ENCODE data around the gene UBIAD1.
"Not testable (repeated sequence)": the region's sequence is repeated elsewhere in the genome, so short reads cannot be mapped to it uniquely, and the experiment has no call there.

UBIAD1 gene

GRCh38 chr1:11279630-11280029 lies 6.6 kb downstream of the UBIAD1 start:
- no peak for DNase-seq (ENCODE audit: low spot score)

- DNase-seq (ENCODE audit: low spot score): no peak
These were observed 7.8 kb downstream of the UBIAD1 start for GRCh38 chr1:11280719-11281376.

- no peak for DNase-seq (ENCODE audit: low spot score)
These were observed 8.7 kb downstream of the UBIAD1 start for GRCh38 chr1:11281518-11282331.

GRCh38 chr1:11283151-11283550 lies 10.2 kb downstream of the UBIAD1 start:
- DNase-seq (ENCODE audit: low spot score): no peak

DNA sequence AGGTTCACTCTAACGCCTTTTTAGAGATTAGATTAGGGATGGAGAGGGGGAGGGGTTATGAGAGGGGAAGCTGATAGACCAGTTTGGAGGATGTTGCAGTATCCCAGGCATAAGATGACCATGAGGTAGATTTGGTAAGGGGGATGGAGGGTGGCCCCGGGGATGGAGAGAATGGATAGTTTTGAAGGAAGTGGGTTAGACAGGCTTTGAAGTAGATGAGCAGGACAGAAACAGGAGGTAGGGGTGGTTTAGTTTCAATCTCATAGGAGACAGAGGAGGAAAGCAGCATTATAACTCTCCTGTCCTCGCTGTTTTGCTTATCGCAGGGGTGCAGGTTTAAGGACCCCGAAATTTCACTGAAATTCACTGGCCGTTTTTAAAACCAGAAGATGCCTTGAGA lies 11.8 kb downstream of the UBIAD1 start:
- no peak for DNase-seq (ENCODE audit: low spot score)

GRCh38 chr1:11285883-11286734 lies 13.1 kb downstream of the UBIAD1 start:
- DNase-seq (ENCODE audit: low spot score): no peak

- DNase-seq (ENCODE audit: low spot score): no peak
These were observed 13.9 kb downstream of the UBIAD1 start for GRCh38 chr1:11286735-11287410.

DNA sequence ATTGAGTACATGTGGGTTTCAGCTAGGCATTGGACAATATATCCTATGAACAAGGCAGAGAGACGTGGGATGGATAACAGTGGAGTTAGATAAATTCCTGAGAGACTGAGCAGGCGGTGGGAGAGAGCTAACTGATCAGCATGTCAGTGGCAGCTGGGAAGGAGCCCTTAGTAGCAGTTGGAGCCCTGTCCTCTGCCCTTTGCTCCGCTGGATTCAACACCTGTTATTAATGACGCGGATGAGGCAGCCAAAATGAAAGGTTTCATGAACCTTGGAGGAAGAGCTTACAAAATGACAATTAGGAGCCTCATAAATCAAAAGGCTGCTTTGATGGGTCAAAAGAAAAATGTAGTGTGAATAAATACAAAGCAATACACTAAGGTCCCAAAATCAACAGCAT lies 16.1 kb downstream of the UBIAD1 start:
- DNase-seq (ENCODE audit: low spot score): no peak

DNA sequence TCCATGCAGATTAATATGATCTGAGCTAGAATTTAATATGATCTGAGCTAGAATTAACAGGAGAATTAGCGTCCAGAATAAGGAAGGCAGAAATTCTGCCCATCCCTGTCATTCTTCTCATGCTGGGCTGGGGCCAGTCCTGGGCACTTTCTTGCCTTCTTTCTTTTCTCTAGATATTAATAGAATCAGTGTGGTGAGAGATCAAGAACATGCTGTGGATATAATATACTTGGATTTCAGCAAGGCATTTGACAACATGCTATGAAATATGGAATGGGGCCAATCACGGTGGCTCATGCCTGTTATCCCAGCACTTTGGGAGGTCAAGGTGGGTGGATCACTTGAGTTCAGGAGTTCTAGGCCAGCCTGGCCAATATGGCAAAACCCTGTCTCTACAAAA lies 18.1 kb downstream of the UBIAD1 start:
- DNase-seq (ENCODE audit: low spot score): no peak

- DNase-seq (ENCODE audit: low spot score): no peak
These were observed 20.9 kb downstream of the UBIAD1 start for GRCh38 chr1:11293856-11294255.

GRCh38 chr1:11294951-11295350 lies 22.0 kb downstream of the UBIAD1 start:
- DNase-seq (ENCODE audit: low spot score): no peak

DNA sequence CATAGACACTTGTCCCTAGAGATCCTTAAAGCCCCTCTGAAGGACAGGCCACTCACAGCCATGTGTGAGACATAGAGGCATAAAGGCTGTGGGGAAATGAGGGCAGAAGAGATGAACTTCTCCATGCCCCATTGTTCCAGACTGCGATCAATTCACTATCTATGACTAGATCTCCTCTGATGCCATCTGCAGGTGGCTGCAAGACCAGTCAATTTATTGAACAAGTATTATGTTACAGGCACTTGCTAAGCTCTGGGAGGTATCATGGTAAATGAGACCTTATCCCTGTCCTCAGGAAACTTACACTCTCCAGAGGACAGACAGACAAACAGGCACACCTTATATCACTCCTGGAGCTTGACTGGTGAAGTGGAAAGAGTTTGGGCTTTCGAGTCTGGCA lies 22.9 kb downstream of the UBIAD1 start:
- no peak for DNase-seq (ENCODE audit: low spot score)

DNA sequence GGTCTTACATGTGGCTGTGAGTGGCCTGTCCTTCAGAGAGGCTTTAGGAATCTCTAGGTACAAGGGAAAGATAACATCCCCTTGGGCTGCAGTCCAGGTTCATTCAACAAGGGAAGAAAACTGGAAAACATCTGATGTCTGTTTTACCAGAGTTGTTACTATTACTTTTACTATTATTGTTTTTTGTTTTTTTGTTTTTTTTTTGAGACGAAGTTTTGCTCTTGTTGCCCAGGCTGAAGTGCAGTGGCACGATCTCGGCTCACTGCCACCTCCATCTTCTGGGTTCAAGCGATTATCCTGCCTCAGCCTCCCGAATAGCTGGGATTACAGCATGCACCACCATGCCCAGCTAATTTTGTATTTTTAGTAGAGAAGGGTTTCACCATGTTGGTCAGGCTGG lies 24.8 kb downstream of the UBIAD1 start:
- not testable (repeated sequence) for DNase-seq (ENCODE audit: low spot score)

GRCh38 chr1:11298390-11299224 lies 25.6 kb downstream of the UBIAD1 start:
- no peak for DNase-seq (ENCODE audit: low spot score)

- DNase-seq (ENCODE audit: low spot score): no peak
These were observed 26.2 kb downstream of the UBIAD1 start for GRCh38 chr1:11299225-11299574.

- peak; percentile 51 for DNase-seq (ENCODE audit: low spot score)
These were observed 28.6 kb downstream of the UBIAD1 start for GRCh38 chr1:11301601-11302000.

GRCh38 chr1:11302366-11302765 lies 29.4 kb downstream of the UBIAD1 start:
- no peak for DNase-seq (ENCODE audit: low spot score)

DNA sequence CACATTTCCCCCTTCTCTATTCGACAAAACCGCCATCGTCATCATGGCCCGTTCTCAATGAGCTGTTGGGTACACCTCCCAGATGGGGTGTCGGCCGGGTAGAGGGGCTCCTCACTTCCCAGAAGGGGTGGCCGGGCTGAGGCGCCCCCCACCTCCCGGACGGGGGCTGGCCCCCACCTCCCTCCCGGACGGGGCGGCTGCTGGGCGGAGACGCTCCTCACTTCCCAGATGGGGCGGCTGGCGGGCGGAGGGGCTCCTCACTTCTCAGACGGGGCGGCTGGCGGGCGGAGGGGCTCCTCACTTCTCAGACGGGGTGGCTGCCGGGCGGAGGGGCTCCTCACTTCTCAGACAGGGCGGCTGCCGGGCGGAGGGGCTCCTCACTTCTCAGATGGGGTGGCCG lies 32.5 kb downstream of the UBIAD1 start:
- not testable (repeated sequence) for DNase-seq (ENCODE audit: low spot score)

GRCh38 chr1:11307852-11308251 lies 34.9 kb downstream of the UBIAD1 start:
- DNase-seq (ENCODE audit: low spot score): no peak

- no peak for DNase-seq (ENCODE audit: low spot score)
These were observed 35.8 kb downstream of the UBIAD1 start for GRCh38 chr1:11308699-11309224.

DNA sequence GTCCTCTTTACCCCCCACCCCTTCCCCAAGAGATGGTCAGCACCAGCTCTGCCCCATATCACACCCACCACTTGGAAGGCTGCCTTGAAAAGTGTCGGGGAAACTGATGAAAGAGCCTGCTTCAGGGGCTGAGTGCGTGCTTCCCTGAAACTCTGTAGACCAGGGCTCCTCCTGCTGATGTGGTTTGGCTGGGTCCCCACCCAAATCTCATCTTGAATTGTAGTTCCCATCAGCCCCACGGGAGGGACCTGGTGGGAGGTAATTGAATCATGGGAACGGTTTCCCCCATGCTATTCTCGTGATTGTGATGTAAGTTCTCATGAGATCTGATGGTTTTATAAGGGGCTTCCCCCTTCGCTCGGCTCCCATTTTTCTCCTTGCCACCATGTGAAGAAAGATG lies 36.4 kb downstream of the UBIAD1 start:
- DNase-seq (ENCODE audit: low spot score): no peak
